ENCODE results near the gene CCL2. TPM values are rescaled to one million over a fixed set of nuclear protein-coding genes. Genes with fewer than 3 reads are reported as not detected.

CCL2 gene
- total RNA-seq, 2 experiments from 2014 or later = not detected

DNA sequence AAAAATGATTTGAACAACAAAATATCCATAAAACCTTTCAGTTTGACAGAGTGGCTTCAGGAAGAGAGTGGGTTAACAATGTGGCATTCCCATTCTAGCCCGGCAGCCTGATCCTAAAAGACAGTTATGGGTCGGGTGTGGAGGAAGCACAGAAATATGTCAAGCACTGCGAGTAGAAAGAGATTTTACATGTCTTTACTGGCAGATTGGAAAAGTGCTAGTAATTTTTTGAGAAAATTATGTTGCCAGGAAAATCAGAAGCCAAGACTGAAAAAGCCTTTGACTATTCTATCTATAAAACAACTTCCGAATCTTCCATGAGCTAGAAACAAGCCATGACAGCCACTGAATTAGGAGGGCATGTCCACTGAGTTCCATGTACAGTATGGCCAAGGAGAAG is 5.8 kb downstream of the CCL2 start:
- no peaks in the 10 kb centered on the region for H3K9me3 ChIP-seq (ENCODE audit: low read length)
- no peak overlapping the region for H2AFZ ChIP-seq (ENCODE audit: low read length)
- no peaks in the 10 kb centered on the region for H3K4me1 ChIP-seq (ENCODE audit: insufficient read depth, low read length, poor library complexity, severe bottlenecking)
- CTCF ChIA-PET (ENCODE audit: unreplicated experiment) = no interaction called here
- no peak overlapping the region for H3K4me3 ChIP-seq (ENCODE audit: low read depth, low read length, poor library complexity, severe bottlenecking)
- no peak overlapping the region for H3K27ac ChIP-seq (ENCODE audit: low read depth, low read length, poor library complexity, severe bottlenecking)
- DNase-seq (ENCODE audit: low spot score) = no peak
- H3K4me2 ChIP-seq (ENCODE audit: low read length) = no peak overlapping the region
- H3K9me2 ChIP-seq (ENCODE audit: insufficient read depth, low read length) = no peaks in the 10 kb centered on the region
- intact Hi-C loops (cut with micrococcal nuclease; ENCODE audit: unreplicated experiment) = loop anchor here (10.0 kb wide), 1 partner anchor 74 kb away; no protein-coding TSS in a partner anchor
- no peaks in the 10 kb centered on the region for H3K36me3 ChIP-seq (ENCODE audit: insufficient read depth, low read length)
- no peaks in the 10 kb centered on the region for H4K20me1 ChIP-seq (ENCODE audit: insufficient read depth, low read length)
- BruUV-seq (replicated peaks) = no TSS peak
- H3K79me2 ChIP-seq (ENCODE audit: insufficient read depth, low read depth, low read length) = no peaks in the 10 kb centered on the region
- TF ChIP-seq, protein P1, sequence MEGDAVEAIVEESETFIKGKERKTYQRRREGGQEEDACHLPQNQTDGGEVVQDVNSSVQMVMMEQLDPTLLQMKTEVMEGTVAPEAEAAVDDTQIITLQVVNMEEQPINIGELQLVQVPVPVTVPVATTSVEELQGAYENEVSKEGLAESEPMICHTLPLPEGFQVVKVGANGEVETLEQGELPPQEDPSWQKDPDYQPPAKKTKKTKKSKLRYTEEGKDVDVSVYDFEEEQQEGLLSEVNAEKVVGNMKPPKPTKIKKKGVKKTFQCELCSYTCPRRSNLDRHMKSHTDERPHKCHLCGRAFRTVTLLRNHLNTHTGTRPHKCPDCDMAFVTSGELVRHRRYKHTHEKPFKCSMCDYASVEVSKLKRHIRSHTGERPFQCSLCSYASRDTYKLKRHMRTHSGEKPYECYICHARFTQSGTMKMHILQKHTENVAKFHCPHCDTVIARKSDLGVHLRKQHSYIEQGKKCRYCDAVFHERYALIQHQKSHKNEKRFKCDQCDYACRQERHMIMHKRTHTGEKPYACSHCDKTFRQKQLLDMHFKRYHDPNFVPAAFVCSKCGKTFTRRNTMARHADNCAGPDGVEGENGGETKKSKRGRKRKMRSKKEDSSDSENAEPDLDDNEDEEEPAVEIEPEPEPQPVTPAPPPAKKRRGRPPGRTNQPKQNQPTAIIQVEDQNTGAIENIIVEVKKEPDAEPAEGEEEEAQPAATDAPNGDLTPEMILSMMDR (conservative IDR thresholded peaks at IDR 0.05; ENCODE audit: low read length) = no peak
- no peak for TF ChIP-seq EZH2phosphoT487 (IDR thresholded peaks at IDR 0.05; ENCODE audit: borderline replicate concordance, low read depth, low read length)
- POLR2A ChIA-PET = no interaction called here

DNA sequence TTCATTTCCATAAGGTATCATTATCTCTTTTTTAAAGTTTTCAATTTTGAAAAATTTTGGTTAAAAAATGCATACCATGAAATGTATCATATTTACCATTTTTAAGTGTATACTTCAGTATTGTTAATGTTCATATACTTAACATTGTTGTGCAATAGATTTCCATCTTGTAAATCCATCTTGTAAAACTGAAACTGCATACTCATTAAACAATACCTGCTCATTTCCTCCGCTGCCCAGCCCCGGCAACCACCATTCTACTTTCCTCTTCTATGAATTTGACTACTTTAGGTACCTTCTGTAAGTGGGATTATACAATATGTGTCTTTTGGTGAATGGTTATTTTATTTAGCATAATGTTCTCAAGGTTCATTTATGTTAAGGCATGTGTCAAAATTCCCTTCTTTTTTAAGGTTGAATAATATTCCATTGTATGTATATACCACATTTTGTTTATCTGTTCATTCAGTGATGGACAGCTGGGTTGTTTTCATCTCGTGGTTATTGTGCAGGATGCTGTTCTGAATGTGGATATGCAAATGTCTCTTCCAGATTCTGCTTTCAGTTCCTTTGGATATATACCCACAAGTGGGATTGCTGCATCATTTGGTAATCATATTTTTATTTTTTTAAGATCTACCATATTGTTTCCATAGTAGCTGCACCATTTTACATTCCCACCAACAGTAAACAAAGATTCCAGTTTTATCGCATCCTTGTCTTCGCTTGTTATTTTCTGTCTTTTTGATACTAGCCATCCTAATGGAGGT is 6.7 kb downstream of the CCL2 start:
- Histone ChIP-seq H3K9me3 (ENCODE audit: low read length) (no peaks in the 10 kb centered on the region), H3K27ac (ENCODE audit: low read depth, low read length, poor library complexity, severe bottlenecking) (no peak overlapping the region), H3K79me2 (ENCODE audit: insufficient read depth, low read depth, low read length) (no peaks in the 10 kb centered on the region), H3K36me3 (ENCODE audit: insufficient read depth, low read length) (no peaks in the 10 kb centered on the region), H3K4me2 (ENCODE audit: low read length) (no peak overlapping the region), H4K20me1 (ENCODE audit: insufficient read depth, low read length) (no peaks in the 10 kb centered on the region), H3K9me2 (ENCODE audit: insufficient read depth, low read length) (no peaks in the 10 kb centered on the region), H3K4me3 (ENCODE audit: low read depth, low read length, poor library complexity, severe bottlenecking) (no peak overlapping the region), H2AFZ (ENCODE audit: low read length) (no peak overlapping the region), H3K4me1 (ENCODE audit: insufficient read depth, low read length, poor library complexity, severe bottlenecking) (no peaks in the 10 kb centered on the region)
- TF ChIP-seq, protein P1 (conservative IDR thresholded peaks at IDR 0.05; ENCODE audit: low read length) = no peak
- DNase-seq (ENCODE audit: low spot score) = no peak
- ChIA-PET POLR2A (no interaction called here), CTCF (ENCODE audit: unreplicated experiment) (no interaction called here)
- intact Hi-C loops (cut with micrococcal nuclease; ENCODE audit: unreplicated experiment) = loop anchor here (10.0 kb wide), 1 partner anchor 73 kb away; no protein-coding TSS in a partner anchor
- BruUV-seq (replicated peaks) = no TSS peak

DNA sequence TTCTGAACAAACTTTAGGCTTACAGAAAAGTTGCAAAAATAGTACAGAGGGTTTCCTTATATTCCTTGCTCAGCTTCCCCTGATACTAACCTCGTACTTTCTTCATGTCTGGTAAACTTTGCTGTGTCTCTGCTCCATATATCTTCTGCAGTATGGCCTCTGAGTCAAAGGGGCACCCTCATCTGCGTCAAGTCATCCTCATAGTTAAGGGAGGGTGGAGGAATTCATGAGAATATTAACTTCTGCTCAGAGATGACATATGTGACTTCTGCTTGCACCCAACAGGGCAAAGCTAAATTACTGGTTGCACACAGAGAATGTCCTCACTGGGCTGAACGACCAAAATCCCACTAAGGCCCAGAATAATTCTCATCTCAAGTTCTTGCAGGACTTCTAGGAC is 10.6 kb downstream of the CCL2 start:
- TF ChIP-seq, protein P1 (conservative IDR thresholded peaks at IDR 0.05; ENCODE audit: low read length) = no peak
- no peak for TF ChIP-seq EZH2phosphoT487 (IDR thresholded peaks at IDR 0.05; ENCODE audit: borderline replicate concordance, low read depth, low read length)
- H3K79me2 ChIP-seq (ENCODE audit: insufficient read depth, low read depth, low read length) = no peaks in the 10 kb centered on the region

More for the DNA sequence above, 10.6 kb downstream of the CCL2 start:
- intact Hi-C loops (cut with micrococcal nuclease; ENCODE audit: unreplicated experiment) = loop anchor here (10.0 kb wide), 1 partner anchor 69 kb away; no protein-coding TSS in a partner anchor
- Histone ChIP-seq H2AFZ (ENCODE audit: low read length) (no peak overlapping the region), H3K4me1 (ENCODE audit: insufficient read depth, low read length, poor library complexity, severe bottlenecking) (no peaks in the 10 kb centered on the region), H3K4me3 (ENCODE audit: low read depth, low read length, poor library complexity, severe bottlenecking) (no peak overlapping the region), H3K27ac (ENCODE audit: low read depth, low read length, poor library complexity, severe bottlenecking) (no peak overlapping the region), H4K20me1 (ENCODE audit: insufficient read depth, low read length) (no peaks in the 10 kb centered on the region), H3K36me3 (ENCODE audit: insufficient read depth, low read length) (no peaks in the 10 kb centered on the region), H3K9me2 (ENCODE audit: insufficient read depth, low read length) (no peaks in the 10 kb centered on the region), H3K9me3 (ENCODE audit: low read length) (no peaks in the 10 kb centered on the region), H3K4me2 (ENCODE audit: low read length) (no peak overlapping the region)
- CTCF ChIA-PET (ENCODE audit: unreplicated experiment) = no interaction called here
- BruUV-seq (replicated peaks) = no TSS peak
- POLR2A ChIA-PET = interaction anchor here (0.6 kb wide), 1 partner anchor 521 kb away, joined by 3 read pairs; no protein-coding TSS in a partner anchor
- no peak for DNase-seq (ENCODE audit: low spot score)

Measured in OCI-LY7 (cell line).